HPDE6-E6E7 (cell line): ENCODE measurements around the gene GPRASP2.
A peak's percentile ranks its signal among the peaks of the same experiment; 100 is the strongest.
"Not testable (repeated sequence)": the region's sequence is repeated elsewhere in the genome, so short reads cannot be mapped to it uniquely, and the experiment has no call there.

Experiments used
- DNase-seq: peaks from one replicate; pipeline ENCODE4 v3.0.0; 2011; ENCODE audit warnings: missing footprints; ENCODE audit errors: extremely low spot score

GPRASP2 gene

DNA sequence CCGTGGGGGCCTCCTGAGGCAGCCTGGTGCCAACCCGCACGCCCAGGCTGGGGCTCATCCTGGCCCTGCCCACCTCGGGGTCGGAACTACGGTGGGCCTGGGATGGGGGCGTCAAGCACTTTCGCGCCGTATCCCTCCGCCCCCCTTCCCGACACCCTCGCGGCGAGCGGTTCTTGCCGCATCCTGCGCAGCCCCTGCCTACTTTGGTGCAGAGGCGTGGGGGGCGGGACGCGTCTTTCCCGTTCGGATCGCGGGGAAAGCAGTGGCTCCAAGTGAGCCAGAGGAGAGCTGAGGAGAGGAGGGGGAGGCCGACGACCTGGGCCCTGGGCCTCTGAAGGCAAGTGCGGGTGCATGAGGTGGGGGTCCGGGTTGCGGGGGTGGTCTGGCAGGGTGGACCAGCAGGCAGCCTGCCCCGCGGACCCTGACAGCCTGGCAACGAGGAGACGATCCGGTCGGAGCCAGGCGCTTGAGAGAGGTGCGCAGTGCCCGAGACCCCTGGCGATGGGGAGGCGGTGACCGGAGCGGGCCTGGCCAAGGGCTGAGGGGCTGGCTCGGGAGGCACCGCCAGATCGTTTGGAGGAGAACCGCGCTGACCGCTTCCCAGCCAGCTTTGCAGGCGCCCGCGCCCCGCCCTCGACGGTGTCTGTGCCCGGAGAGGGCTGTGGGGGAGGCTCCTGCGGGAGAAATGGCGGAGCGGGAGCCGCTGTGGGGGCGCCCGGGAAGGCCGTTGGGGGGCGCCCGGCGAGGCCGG, at the start of gene GPRASP2:
TSS of gene GPRASP2 (plus strand) at position 233 of the 751 bp plus-strand sequence. CDS start 2,422 bp downstream, outside the sequence.
- no peak for DNase-seq

DNA sequence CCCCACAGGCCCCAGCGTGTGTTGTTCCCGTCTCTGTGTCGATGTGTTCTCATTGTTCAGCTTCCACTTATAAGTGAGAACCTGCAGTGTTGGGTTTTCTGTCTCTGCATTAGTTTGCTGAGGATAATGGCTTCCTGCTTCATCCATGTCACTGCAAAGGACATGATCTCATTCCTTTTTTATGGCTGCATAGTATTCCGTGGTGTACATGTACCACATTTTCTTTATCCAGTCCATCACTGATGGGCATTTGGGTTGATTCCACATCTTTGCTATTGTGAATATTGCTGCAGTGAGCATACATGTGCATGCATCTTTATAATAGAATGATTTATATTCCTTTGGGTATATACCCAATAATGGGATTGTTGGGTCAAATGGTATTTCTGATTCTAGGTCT, 48.4 kb upstream of the GPRASP2 start:
- not testable (repeated sequence) for DNase-seq

DNA sequence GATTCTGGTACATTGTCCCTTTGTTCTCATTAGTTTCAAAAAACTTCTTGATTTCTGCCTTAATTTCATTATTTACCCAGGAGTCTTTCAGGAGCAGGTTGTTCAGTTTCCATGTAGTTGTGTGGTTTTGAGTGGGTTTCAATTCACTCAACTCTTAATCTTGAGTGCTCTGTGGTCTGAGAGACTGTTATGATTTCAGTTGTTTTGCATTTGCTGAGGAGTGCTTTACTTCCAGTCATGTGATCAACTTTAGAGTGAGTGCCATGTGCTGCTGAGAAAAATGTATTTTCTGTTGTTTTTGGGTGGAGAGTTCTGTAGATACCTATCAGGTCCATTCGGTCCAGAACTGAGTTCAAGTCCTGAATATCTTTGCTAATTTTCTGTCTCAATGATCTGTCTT, 45.2 kb upstream of the GPRASP2 start:
- not testable (repeated sequence) for DNase-seq

DNA sequence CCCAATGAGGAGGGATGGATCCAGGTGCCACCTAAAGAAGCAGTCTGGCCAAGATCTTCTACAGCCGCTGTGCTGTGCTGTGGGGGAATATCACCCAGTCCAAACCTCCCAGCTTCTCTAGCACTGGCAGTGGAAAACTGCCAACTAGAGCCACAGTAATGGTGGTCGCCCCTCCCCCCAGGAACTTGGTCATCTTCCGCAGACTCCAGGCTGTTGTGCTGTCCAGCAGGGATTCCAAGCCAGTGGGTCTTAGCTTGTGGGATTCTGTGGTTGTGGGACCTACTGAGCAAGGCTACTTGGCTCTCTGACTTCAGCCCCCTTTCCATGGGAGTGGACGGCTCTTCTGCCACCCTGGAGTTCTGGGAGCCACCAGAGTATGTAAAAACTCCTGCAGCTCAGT, 42.7 kb upstream of the GPRASP2 start:
- no peak for DNase-seq

DNA sequence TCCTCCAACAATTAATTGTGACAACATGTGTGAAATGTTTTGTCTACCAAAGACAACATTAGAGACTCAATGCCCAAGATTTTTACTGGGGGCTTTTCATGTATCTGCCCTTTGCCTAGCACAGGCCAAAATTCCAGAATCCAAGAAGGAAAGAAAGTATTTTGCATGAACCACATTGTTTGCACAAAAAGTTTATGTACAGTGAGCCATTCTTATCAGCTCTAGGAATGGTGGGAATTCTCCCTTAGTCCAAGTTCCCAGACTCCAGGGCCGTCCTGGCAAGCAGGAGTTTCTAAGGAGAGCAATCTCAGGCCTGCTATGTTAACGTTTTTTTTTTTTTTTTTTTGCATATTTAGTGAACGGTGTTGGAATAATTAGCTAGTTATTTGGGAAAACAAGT, 39.4 kb upstream of the GPRASP2 start:
- no peak for DNase-seq

DNA sequence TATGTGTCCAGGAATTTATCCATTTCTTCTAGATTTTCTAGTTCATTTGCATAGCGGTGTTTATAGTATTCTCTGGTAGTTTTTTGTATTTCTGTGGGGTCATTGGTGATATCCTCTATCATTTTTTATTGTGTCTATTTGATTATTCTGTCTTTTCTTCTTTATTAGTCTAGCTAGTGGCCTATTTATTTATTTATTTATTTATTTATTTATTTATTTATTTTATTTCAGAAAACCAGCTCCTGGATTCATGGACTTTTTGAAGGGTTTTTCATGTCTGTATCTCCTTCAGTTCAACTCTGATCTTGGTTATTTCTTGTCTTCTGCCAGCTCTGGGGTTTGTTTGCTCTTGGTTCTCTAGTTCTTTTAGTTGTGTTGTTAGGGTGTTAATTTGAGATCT, 34.8 kb upstream of the GPRASP2 start:
- not testable (repeated sequence) for DNase-seq

DNA sequence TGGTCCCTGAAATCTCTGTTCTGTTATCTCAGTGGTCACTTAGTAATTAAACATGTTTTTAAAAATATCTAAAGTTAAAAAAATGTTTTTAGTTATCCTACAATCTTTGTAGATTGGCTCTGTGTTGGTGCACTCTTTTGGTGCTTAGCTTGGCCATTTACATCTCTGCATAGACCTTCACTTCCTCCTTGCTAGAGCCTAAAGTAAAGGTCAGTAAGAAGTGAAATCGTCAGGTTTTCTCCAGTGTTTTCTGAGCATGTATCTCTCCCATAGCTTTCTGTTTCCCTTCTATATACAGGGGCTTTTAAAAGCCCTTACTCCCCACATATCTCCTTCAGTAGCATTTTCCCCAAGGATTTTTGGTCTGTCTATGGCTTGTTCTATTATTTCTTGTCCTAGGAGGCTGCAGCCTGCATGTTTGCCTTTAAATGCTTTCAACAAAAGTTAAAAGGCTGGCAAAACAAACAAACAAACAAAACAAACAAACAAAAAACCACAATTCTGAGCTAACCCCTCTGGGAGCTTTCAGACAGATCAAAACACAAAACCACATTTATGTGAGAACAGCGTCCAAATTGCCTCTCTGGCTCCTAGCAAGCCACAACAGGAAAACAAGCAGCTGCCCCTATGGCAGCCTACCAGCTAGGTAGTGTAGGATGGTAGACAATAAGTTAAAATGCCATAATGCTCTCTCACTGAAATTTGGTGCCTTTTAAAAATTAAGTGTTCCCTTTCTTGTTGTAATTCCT, 27.3 kb upstream of the GPRASP2 start:
- DNase-seq = no peak

DNA sequence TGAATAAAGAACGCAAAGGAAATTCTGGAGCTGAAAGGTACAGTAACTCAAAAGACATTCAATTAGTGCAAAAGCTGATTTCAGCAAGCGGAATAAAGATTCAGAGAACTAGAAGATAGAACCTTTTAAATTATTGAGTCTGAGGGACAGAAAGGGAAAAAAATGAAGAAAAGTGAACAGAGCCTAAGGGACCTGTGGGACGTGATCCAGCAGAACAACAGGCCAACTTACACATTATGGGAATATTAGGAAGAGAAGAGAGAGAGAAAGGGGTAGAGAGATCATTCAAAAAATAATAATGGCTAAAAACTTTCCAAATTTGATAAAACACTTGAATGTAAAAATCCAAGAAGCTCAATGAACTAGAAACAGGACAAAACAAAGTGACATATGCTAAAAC, 17.5 kb upstream of the GPRASP2 start:
- no peak for DNase-seq

DNA sequence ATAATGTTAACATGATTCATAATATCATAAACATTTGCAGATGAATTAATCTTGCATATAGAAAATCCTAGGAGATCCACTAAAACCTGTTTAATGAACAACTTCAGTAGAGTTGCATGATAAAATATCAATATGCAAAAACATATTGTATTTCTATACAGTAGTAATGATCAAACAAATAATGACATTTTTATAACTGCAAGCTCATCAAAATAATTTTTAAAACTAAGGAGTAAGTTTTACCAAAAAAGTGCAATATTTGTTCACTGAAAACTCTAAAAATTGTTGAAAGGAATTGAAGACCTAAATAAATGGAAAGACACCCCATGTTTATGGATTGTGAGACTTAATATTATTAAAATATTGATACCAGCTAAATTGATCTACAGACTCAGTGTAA, 15.9 kb upstream of the GPRASP2 start:
- no peak for DNase-seq

DNA sequence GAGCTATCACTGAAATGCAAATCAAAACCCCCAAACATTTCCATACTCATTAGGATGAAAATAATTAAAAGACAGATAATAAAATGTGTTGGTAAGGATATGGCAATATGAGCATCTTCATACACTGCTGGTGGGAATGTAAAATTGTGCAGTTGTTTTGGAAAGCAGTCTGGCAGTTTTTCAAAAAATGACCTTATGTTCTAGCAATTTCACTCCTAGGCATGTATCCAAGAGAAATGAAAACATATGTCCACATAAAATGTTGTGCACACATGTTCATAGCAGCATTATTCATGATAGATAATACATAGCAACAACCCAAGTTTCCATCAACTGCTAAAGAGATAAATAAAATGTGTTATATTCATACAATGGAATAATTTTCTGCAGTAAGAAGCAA, 14.8 kb upstream of the GPRASP2 start:
- DNase-seq = no peak

DNA sequence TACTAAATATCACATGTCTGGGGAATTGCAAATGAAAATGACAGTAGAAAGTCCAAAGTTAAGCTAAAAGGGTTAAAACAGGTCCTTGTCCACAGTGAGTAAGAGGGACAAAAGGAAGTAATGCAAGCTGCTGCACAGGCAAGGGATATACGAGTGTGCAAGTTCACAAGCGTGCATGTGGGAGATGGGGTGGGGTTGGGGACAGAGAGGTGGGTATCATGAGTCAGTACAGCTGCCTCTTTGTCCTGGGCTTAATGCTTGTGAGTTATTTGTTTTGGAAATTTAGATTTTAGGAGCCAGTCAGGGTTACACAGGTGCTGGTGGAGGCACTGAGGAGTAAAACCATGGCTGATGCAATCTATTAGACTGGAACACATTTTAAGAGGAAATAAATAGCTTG, 3.3 kb upstream of the GPRASP2 start:
- no peak for DNase-seq

DNA sequence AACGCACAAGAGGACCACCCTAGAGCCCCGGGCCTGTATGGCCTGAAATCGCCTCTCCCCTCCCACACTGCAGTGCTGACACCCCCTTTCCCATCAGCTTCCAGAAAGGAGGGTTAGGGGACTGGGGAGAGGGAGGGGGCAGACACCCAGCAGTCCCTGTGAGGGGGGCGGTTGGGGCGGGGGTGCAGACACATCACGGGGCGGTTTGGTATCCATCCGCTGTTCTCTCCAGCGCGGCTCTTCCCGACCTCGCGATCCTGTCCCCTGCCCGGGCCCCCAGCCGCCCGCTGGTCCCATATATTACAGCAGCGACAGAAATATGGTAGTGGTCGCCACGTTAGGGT, 404 bp upstream of the GPRASP2 start:
- no peak for DNase-seq

DNA sequence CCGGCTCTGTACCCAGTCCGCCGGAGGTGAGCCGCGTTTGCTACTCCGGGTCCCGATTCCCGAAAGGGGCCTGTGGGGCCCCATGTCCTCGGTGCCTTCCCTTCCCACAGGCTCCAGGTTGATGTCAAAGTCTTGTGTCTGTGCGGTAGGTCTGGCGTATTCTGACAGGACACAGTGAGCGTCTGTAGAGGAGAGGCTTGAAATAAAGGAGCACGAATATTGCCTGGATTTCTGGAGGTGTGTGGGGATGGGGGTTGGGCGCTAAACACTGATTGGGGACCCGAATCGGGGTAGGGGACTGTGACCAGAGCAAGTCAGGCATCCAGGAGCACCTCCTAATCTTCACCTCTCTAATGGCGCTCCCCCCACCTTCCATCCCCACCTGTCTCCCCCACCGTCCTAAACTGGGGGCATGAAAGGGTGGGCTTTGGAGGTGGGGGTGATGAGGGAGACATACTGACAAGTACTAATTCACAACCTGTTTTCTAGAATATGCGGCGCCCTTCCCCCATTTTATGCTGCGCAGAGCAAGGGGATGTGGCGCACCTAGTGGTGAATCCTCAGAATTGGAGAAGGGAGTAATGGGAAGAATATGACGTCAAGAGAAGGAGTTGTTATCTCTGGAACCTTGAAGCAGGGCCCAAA, 855 bp downstream of the GPRASP2 start:
- no peak for DNase-seq

DNA sequence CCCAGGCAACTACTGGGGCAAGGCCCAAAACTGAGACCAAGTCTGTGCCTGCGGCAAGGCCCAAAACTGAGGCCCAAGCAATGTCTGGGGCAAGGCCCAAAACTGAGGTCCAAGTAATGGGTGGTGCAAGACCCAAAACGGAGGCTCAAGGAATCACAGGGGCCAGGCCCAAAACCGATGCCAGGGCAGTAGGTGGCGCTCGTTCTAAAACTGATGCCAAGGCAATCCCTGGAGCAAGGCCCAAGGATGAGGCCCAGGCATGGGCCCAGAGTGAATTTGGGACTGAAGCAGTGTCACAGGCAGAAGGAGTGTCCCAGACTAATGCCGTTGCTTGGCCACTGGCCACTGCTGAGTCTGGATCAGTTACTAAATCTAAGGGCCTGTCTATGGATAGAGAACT, 2.7 kb downstream of the GPRASP2 start:
- DNase-seq = no peak

DNA sequence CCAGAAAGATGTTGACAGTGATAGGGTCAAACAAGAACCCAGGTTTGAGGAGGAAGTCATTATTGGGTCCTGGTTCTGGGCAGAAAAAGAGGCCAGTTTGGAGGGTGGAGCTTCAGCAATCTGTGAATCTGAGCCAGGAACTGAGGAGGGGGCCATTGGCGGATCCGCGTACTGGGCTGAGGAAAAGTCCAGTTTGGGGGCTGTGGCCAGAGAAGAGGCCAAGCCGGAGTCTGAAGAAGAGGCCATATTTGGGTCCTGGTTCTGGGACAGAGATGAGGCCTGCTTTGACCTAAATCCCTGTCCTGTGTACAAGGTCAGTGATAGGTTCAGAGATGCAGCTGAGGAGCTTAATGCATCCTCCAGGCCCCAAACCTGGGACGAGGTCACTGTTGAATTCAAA, 3.7 kb downstream of the GPRASP2 start:
- no peak for DNase-seq

DNA sequence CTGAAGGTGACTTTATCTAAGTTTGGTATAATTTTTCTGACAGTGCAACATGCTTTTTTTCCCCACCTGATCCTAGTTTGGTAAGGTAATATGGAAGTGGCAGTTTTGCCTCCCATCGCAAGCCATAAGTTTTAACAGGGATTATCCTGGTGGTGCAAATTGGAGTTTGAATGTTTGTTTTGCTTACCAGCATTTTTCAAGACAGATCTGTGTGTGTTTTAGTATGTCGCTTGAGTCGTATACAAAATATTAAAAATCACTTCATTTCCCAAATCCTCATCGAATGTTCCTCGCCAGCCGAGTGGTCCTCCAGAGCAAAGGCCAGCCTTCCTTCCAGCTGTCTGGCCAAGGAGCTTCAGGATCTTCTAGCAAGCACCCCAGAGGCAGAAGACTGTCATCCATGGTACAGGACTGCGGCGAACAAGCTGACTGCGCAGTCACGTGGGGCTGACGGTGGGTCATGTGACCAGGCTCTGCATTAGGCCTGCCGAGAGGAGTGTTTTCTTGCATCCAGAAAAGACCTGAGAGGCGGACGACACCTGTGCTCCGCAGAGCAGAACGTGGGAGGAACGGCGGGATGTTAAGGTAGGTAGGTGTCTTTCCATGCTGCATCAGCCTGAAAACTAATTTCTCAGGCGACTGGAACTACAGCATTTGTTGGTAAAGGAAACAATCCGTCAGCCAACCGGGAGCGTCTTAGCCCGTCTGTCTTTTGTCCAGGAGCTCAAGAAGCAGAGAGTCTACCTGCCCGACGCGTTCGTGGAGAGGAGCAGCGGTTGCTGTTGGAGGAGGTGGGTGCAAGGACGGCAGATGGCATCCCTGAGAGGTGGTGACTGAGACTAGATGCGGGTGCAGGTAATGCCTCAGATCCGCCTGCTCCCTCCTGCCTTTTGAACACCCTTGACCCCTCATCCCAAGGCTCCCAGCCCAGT, 8.3 kb downstream of the GPRASP2 start, which contains the start of gene GPRASP3:
TSS of gene GPRASP3 (plus strand) at position 507 of the 932 bp plus-strand sequence. CDS start 28,253 bp downstream, outside the sequence.
- DNase-seq = peak; percentile 54

DNA sequence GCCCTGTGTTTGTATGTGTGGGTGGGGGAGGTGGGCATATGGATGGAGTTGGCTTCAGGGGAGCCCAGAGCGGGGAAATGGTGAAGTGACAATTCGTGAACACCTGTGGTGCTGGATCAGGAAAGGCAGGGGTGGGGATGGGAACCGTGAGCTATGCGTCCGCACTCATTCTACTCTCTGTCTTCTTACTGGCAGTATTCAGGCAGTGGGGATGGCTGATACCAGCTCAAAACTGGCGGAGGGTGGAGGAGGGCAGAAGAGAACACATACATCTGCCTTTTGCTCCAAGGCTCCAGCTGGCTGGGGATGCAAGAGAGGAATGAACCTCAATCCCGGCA, 8.9 kb downstream of the GPRASP2 start:
- not testable (repeated sequence) for DNase-seq

DNA sequence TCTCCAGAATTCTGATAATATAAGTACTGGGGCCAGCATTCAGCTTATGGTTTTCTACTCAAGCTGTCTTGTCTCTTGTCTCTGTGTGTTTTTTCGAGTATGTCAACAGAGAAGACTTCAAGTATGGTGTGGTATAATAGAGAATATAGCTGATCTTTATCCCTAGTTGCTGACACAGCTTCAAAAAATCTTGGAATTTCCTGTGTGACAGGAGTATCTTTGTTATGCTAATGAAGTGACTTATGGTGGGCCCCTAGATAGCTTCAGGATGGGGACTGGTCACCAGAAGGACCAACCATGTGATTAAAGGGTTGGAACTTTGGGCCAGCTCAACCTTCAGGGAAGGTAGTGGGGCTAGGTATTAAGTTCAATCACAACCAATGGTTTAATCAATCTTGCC, 11.2 kb downstream of the GPRASP2 start:
- no peak for DNase-seq

DNA sequence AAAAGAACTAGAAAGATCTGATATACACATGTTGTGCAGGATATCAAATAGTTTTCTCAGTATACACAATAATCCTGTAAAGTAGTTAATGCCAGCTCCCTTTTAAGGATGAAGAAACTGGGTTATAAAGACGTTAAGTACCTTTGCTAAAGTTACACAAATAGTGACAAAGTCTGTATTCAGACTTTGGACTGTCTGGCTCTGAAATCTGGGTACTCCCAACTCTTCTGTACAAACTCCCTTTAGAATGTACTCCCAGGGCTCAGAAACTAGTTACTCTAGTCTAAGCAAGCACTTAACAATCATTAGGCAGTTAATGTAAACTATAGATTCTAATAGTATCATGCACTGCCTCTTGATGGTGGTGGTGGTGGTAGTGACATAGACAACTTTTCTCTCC, 15.5 kb downstream of the GPRASP2 start:
- no peak for DNase-seq

DNA sequence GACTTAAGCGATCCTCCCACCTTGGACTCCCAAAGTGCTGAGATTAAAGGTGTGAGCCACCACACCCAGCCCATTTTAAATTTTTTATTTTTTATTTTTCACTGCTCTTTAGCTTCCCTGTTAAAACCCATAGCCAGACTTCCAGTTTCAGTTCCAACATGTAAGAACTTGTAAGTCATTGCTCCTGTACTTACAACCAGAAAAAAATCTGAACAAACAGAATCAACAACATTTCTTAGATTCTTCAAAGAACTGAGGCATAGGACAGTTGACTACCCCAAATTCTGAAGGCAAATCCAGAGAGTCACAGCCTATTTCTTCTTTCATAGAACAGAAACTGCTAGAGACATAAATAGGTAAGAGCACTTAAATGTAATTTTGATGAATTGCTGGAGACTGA, 16.4 kb downstream of the GPRASP2 start:
- no peak for DNase-seq

DNA sequence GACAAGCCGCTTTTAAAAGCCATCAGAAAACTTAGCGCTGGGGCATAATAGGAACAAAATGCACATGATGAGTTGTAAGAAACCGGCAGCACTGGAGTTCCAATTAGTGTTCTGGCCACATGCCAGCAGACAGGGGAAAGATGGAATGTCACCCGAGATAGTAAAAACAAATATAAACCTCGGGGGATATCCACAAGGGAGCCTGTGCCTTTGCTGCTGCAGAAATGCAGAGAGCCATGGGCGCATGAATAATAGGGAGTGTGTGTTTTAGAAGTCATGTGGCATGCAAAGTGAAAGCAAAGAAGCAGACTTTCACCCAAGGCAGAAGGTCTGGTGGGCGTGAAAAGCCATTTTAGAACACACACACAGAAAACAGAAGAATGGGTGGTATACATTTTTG, 27.4 kb downstream of the GPRASP2 start:
- DNase-seq = no peak

DNA sequence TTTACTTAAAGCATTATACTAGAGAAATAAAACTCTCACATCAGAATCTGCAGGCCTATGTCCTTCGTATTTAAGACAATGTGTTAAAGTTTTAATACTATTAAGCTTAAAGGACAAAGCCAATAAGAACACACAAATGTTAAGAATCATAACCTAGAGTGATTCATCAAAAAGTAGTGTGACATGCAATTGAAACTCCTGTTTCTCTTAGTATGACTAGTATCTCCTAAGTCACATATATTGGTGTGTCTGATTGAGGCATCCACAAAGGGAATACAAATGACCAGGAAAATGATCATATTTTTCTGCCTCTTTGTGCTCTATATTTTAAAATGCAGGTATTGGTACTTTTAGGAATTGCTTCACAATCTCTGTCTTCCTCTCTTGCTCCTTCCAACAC, 32.1 kb downstream of the GPRASP2 start:
- no peak for DNase-seq
